Mucosa of descending colon (tissue), 3 donors: ENCODE results near the gene KCNK13. TPM values are rescaled to one million over a fixed set of nuclear protein-coding genes. Genes with fewer than 3 reads are reported as not detected.

Experiments
- ATAC-seq: fragments of 200-7000 bp; cut with Tn5 transposase; one replicate; pipeline ENCODE4 v1.9.1; 2020; ENCODE audit warnings: mild to moderate bottlenecking, moderate library complexity
- DNase-seq, 3 donors: peaks; one replicate each; pipeline ENCODE4 v3.0.0-alpha.2; 2020
- H3K36me3 ChIP-seq: fragments of 200-600 bp; one replicate; pipeline ENCODE4 v1.8.0; 2021; ENCODE audit warnings: low read depth, mild to moderate bottlenecking
- H3K4me1 ChIP-seq: fragments of 200-600 bp; one replicate; pipeline ENCODE4 v1.8.0; 2021; ENCODE audit warnings: low read depth, mild to moderate bottlenecking
- H3K4me3 ChIP-seq: fragments of 200-600 bp; one replicate; pipeline ENCODE4 v1.8.0; 2021; ENCODE audit warnings: mild to moderate bottlenecking
- H3K9me3 ChIP-seq: fragments of 200-600 bp; one replicate; pipeline ENCODE4 v1.8.0; 2021; ENCODE audit warnings: mild to moderate bottlenecking
- CTCF ChIP-seq: fragments of 200-600 bp; IDR thresholded peaks from one replicate; pipeline ENCODE4 v1.8.0; 2022; ENCODE audit warnings: antibody characterized with exemption, mild to moderate bottlenecking
- intact Hi-C, 2 donors: fragments of 100-400 bp; cut with DNase I in 1 of 2; cut with micrococcal nuclease in 1 of 2; formaldehyde crosslinking; loops; one replicate each; pipeline versions ENCODE4 v1.11.0 to v1.11.1; 2022; cut with DNase I, micrococcal nuclease
- total RNA-seq, 3 donors: library from RNA; stranded (reverse); fragmentation: NEBNext Ultra II Directional in 2 of 3; extraction: Animal tissue kit (Norgen Biotek cat#: 25700) in 2 of 3; gene quantifications; one replicate each; pipeline versions ENCODE4 v1.2.1 to v1.2.4, GENCODE V29; 2021 to 2023
- donor health status: DM: no; HTN: no; CAD: no; lungs with moderate emphysema.
- donor health status: DM: no; HTN: no; CAD: no.
- donor health status: DM: no; HTN: yes; CAD: no.

Gene KCNK13
- total RNA-seq, 3 donors from 2014 or later, result 0.25 to 0.67 (median 0.29) TPM

DNA sequence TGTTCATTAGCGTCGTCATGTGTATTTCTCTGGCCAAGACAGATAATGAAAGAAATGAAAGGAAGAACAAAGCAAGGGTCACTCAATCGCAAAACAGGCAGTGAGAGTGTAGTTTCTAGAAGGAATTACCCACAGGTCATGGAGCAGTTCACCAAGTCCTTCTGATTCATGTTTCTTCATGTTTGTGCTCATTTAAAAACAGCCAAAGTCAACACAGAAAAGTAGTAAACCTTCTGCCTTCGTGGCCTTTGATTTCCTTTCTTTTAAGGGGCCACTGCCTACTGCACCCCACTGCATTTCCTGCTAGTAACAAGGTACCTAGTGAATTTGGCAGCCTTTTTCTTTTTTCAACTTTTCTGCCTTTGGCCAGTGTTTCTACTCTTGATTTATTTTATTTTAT, 75.1 kb downstream of the KCNK13 start:
- Histone ChIP-seq H3K4me1 (no peaks in the 10 kb centered on the region), H3K36me3 (no peaks in the 10 kb centered on the region), H3K9me3 (no peaks in the 10 kb centered on the region), H3K4me3 (no peak overlapping the region)
- DNase-seq, result no peak
- TF ChIP-seq CTCF, result no peak
- intact Hi-C loops, result no loop called here
- no peak for ATAC-seq

GRCh38 chr14:90137807-90138206, 76.0 kb downstream of the KCNK13 start:
- ATAC-seq (no peak), DNase-seq (no peak)
- H3K4me3 ChIP-seq, result no peak overlapping the region
- intact Hi-C loops, result no loop called here
- no peaks in the 10 kb centered on the region for H3K36me3 ChIP-seq
- H3K4me1 ChIP-seq, result no peaks in the 10 kb centered on the region
- no peaks in the 10 kb centered on the region for H3K9me3 ChIP-seq
- TF ChIP-seq CTCF, result no peak

- no peaks in the 10 kb centered on the region for H3K36me3 ChIP-seq
- H3K4me1 ChIP-seq, result no peaks in the 10 kb centered on the region
- DNase-seq, result no peak
- no peak for ATAC-seq
- H3K4me3 ChIP-seq, result no peak overlapping the region
- intact Hi-C loops, result no loop called here
- no peaks in the 10 kb centered on the region for H3K9me3 ChIP-seq
- no peak for TF ChIP-seq CTCF
Measured at GRCh38 chr14:90139199-90139598, 77.4 kb downstream of the KCNK13 start.

GRCh38 chr14:90140298-90140955, 78.6 kb downstream of the KCNK13 start:
- no peak for TF ChIP-seq CTCF
- Histone ChIP-seq H3K4me1 (no peaks in the 10 kb centered on the region), H3K9me3 (no peaks in the 10 kb centered on the region), H3K4me3 (no peak overlapping the region), H3K36me3 (no peaks in the 10 kb centered on the region)
- DNase-seq (no peak), ATAC-seq (no peak)
- intact Hi-C loops, result no loop called here

DNA sequence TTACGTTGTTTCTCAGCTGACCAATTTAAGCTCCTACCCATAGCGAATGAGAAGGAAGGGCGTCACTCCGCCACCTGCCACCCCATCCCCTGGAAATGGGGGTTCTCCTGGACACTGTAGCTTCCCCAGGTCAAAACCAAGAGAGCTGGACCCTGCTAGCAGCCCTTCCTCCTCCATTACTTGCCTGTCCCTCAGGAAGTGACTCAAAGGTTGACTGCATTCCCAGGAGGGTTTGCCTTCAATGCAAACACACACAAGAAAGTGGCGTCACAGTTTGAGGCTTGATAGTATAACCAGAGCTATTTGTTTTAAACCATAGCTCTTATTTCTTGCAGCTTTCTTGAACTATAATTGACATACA, 79.1 kb downstream of the KCNK13 start:
- Histone ChIP-seq H3K4me1 (no peaks in the 10 kb centered on the region), H3K4me3 (no peak overlapping the region), H3K36me3 (no peaks in the 10 kb centered on the region), H3K9me3 (no peaks in the 10 kb centered on the region)
- intact Hi-C loops, result no loop called here
- TF ChIP-seq CTCF, result no peak
- no peak for DNase-seq
- no peak for ATAC-seq

GRCh38 chr14:90153429-90153828, 91.6 kb downstream of the KCNK13 start:
- intact Hi-C loops, result no loop called here
- ATAC-seq, result no peak
- Histone ChIP-seq H3K9me3 (no peaks in the 10 kb centered on the region), H3K4me1 (no peaks in the 10 kb centered on the region), H3K4me3 (no peak overlapping the region), H3K36me3 (no peaks in the 10 kb centered on the region)
- no peak for DNase-seq
- TF ChIP-seq CTCF, result no peak
